ENCODE results near the gene IL17RB. TPM values are rescaled to one million over a fixed set of nuclear protein-coding genes. Genes with fewer than 3 reads are reported as not detected.

IL17RB gene
- total RNA-seq, 1 experiment from 2014 or later, result not detected

- Histone ChIP-seq H3K9me2 (replicated peaks; ENCODE audit: insufficient read depth, low read length) (no peaks in the 10 kb centered on the region), H4K20me1 (ENCODE audit: insufficient read depth, low read depth, low read length) (no peaks in the 10 kb centered on the region), H3K4me1 (ENCODE audit: low read length) (peaks cover 9% of the 10 kb centered on the region), H3K79me2 (ENCODE audit: low read length) (no peaks in the 10 kb centered on the region), H3K36me3 (ENCODE audit: insufficient read depth, low read length) (peaks cover 11% of the 10 kb centered on the region; the same call in 1 of the 2 replicates), H3K27ac (ENCODE audit: low read length) (no peak overlapping the region), H3K9ac (ENCODE audit: low read length) (no peak overlapping the region), H3K4me3 (ENCODE audit: low read length) (no peak overlapping the region), H3K9me3 (ENCODE audit: low read length) (no peaks in the 10 kb centered on the region), H3K4me2 (ENCODE audit: low read depth, low read length, poor library complexity, severe bottlenecking) (no peak overlapping the region), H3K27me3 (ENCODE audit: low read length) (no peaks in the 10 kb centered on the region), H2AFZ (ENCODE audit: low read length) (no peak overlapping the region)
- peak; percentile 43 for DNase-seq
Measured at GRCh38 chr3:53858096-53858741, 11.9 kb downstream of the IL17RB start.

- no peak overlapping the region for H3K9ac ChIP-seq (ENCODE audit: low read length)
- no peaks in the 10 kb centered on the region for H3K27me3 ChIP-seq (ENCODE audit: low read length)
- H3K4me1 ChIP-seq (ENCODE audit: low read length), result peaks cover 18% of the 10 kb centered on the region
- no peak overlapping the region for H3K27ac ChIP-seq (ENCODE audit: low read length)
- H3K9me2 ChIP-seq (replicated peaks; ENCODE audit: insufficient read depth, low read length), result no peaks in the 10 kb centered on the region
- DNase-seq, result no peak
- no peak overlapping the region for H3K4me2 ChIP-seq (ENCODE audit: low read depth, low read length, poor library complexity, severe bottlenecking)
- no peak overlapping the region for H2AFZ ChIP-seq (ENCODE audit: low read length)
- H3K4me3 ChIP-seq (ENCODE audit: low read length), result no peak overlapping the region
- H4K20me1 ChIP-seq (ENCODE audit: insufficient read depth, low read depth, low read length), result no peaks in the 10 kb centered on the region
- H3K9me3 ChIP-seq (ENCODE audit: low read length), result no peaks in the 10 kb centered on the region
- H3K36me3 ChIP-seq (ENCODE audit: insufficient read depth, low read length), result peaks cover 14% of the 10 kb centered on the region; the same call in 1 of the 2 replicates
- H3K79me2 ChIP-seq (ENCODE audit: low read length), result no peaks in the 10 kb centered on the region
Measured at GRCh38 chr3:53859178-53859577, 12.8 kb downstream of the IL17RB start.

GRCh38 chr3:53860196-53860595 is 13.8 kb downstream of the IL17RB start:
- Histone ChIP-seq H3K9ac (ENCODE audit: low read length) (no peak overlapping the region), H3K9me2 (replicated peaks; ENCODE audit: insufficient read depth, low read length) (no peaks in the 10 kb centered on the region), H3K27me3 (ENCODE audit: low read length) (no peaks in the 10 kb centered on the region), H2AFZ (ENCODE audit: low read length) (no peak overlapping the region), H3K36me3 (ENCODE audit: insufficient read depth, low read length) (peaks cover 21% of the 10 kb centered on the region; the same call in 1 of the 2 replicates), H3K79me2 (ENCODE audit: low read length) (no peaks in the 10 kb centered on the region), H3K9me3 (ENCODE audit: low read length) (no peaks in the 10 kb centered on the region), H3K27ac (ENCODE audit: low read length) (no peak overlapping the region), H3K4me2 (ENCODE audit: low read depth, low read length, poor library complexity, severe bottlenecking) (no peak overlapping the region), H3K4me3 (ENCODE audit: low read length) (no peak overlapping the region), H4K20me1 (ENCODE audit: insufficient read depth, low read depth, low read length) (peaks cover 6% of the 10 kb centered on the region; the same call in 1 of the 2 replicates), H3K4me1 (ENCODE audit: low read length) (peaks cover 18% of the 10 kb centered on the region)
- no peak for DNase-seq

GRCh38 chr3:53862241-53862640 is 15.9 kb downstream of the IL17RB start:
- Histone ChIP-seq H3K27ac (ENCODE audit: low read length) (no peak overlapping the region), H3K9me3 (ENCODE audit: low read length) (no peaks in the 10 kb centered on the region), H3K79me2 (ENCODE audit: low read length) (peaks cover 3% of the 10 kb centered on the region; the same call in 1 of the 2 replicates), H3K27me3 (ENCODE audit: low read length) (no peaks in the 10 kb centered on the region), H3K9ac (ENCODE audit: low read length) (no peak overlapping the region), H3K4me3 (ENCODE audit: low read length) (no peak overlapping the region), H4K20me1 (ENCODE audit: insufficient read depth, low read depth, low read length) (peaks cover 6% of the 10 kb centered on the region; the same call in 1 of the 2 replicates), H2AFZ (ENCODE audit: low read length) (no peak overlapping the region), H3K4me2 (ENCODE audit: low read depth, low read length, poor library complexity, severe bottlenecking) (no peak overlapping the region), H3K36me3 (ENCODE audit: insufficient read depth, low read length) (peaks cover 30% of the 10 kb centered on the region; the same call in 1 of the 2 replicates), H3K9me2 (replicated peaks; ENCODE audit: insufficient read depth, low read length) (no peaks in the 10 kb centered on the region), H3K4me1 (ENCODE audit: low read length) (peaks cover 10% of the 10 kb centered on the region)
- DNase-seq, result no peak

- Histone ChIP-seq H3K79me2 (ENCODE audit: low read length) (peaks cover 3% of the 10 kb centered on the region; the same call in 1 of the 2 replicates), H3K36me3 (ENCODE audit: insufficient read depth, low read length) (peaks cover 36% of the 10 kb centered on the region; the same call in 1 of the 2 replicates), H4K20me1 (ENCODE audit: insufficient read depth, low read depth, low read length) (peaks cover 6% of the 10 kb centered on the region; the same call in 1 of the 2 replicates), H3K4me1 (ENCODE audit: low read length) (peaks cover 10% of the 10 kb centered on the region), H3K4me2 (ENCODE audit: low read depth, low read length, poor library complexity, severe bottlenecking) (no peak overlapping the region), H3K27ac (ENCODE audit: low read length) (no peak overlapping the region), H3K4me3 (ENCODE audit: low read length) (no peak overlapping the region), H3K27me3 (ENCODE audit: low read length) (no peaks in the 10 kb centered on the region), H3K9me3 (ENCODE audit: low read length) (no peaks in the 10 kb centered on the region), H3K9ac (ENCODE audit: low read length) (no peak overlapping the region), H3K9me2 (replicated peaks; ENCODE audit: insufficient read depth, low read length) (no peaks in the 10 kb centered on the region), H2AFZ (ENCODE audit: low read length) (no peak overlapping the region)
- DNase-seq, result no peak
Measured at GRCh38 chr3:53863145-53863544, 16.8 kb downstream of the IL17RB start.

GRCh38 chr3:53865732-53866499 is 19.5 kb downstream of the IL17RB start:
- Histone ChIP-seq H3K9ac (ENCODE audit: low read length) (no peak overlapping the region), H2AFZ (ENCODE audit: low read length) (no peak overlapping the region), H3K36me3 (ENCODE audit: insufficient read depth, low read length) (peaks cover 53% of the 10 kb centered on the region; the same call in 1 of the 2 replicates), H4K20me1 (ENCODE audit: insufficient read depth, low read depth, low read length) (peaks cover 9% of the 10 kb centered on the region; the same call in 1 of the 2 replicates), H3K79me2 (ENCODE audit: low read length) (peaks cover 3% of the 10 kb centered on the region; the same call in 1 of the 2 replicates), H3K4me3 (ENCODE audit: low read length) (no peak overlapping the region), H3K27ac (ENCODE audit: low read length) (no peak overlapping the region), H3K27me3 (ENCODE audit: low read length) (no peaks in the 10 kb centered on the region), H3K4me2 (ENCODE audit: low read depth, low read length, poor library complexity, severe bottlenecking) (no peak overlapping the region), H3K4me1 (ENCODE audit: low read length) (peaks cover 10% of the 10 kb centered on the region), H3K9me2 (replicated peaks; ENCODE audit: insufficient read depth, low read length) (no peaks in the 10 kb centered on the region), H3K9me3 (ENCODE audit: low read length) (no peaks in the 10 kb centered on the region)
- DNase-seq, result no peak

- Histone ChIP-seq H3K27me3 (ENCODE audit: low read length) (no peaks in the 10 kb centered on the region), H3K4me1 (ENCODE audit: low read length) (peaks cover 13% of the 10 kb centered on the region), H2AFZ (ENCODE audit: low read length) (no peak overlapping the region), H3K9me2 (replicated peaks; ENCODE audit: insufficient read depth, low read length) (no peaks in the 10 kb centered on the region), H3K27ac (ENCODE audit: low read length) (no peak overlapping the region), H4K20me1 (ENCODE audit: insufficient read depth, low read depth, low read length) (no peaks in the 10 kb centered on the region), H3K4me3 (ENCODE audit: low read length) (peak overlapping the region; percentile 84), H3K9me3 (ENCODE audit: low read length) (no peaks in the 10 kb centered on the region), H3K4me2 (ENCODE audit: low read depth, low read length, poor library complexity, severe bottlenecking) (peak overlapping the region; percentile 88), H3K9ac (ENCODE audit: low read length) (peak overlapping the region; percentile 89), H3K36me3 (ENCODE audit: insufficient read depth, low read length) (peaks cover 46% of the 10 kb centered on the region), H3K79me2 (ENCODE audit: low read length) (peaks cover 25% of the 10 kb centered on the region)
- DNase-seq, result no peak
Measured at GRCh38 chr3:53880396-53881345, 34.3 kb downstream of the IL17RB start.
